NCI-H345 (cell line): ENCODE measurements around the gene PDE2A.

Experiments used
- DNase-seq: peaks from one replicate; lab custom pipeline; 2025; lab: John Stamatoyannopoulos, UW

Gene PDE2A

GRCh38 chr11:72655896-72656464, 18.2 kb downstream of the PDE2A start:
- DNase-seq: no peak

- DNase-seq: no peak
These were observed 19.2 kb downstream of the PDE2A start for GRCh38 chr11:72655014-72655413.

- no peak for DNase-seq
These were observed 20.6 kb downstream of the PDE2A start for GRCh38 chr11:72653649-72654048.

- peak; percentile 86 for DNase-seq
These were observed 21.2 kb downstream of the PDE2A start for GRCh38 chr11:72652873-72653630.

- DNase-seq: no peak
These were observed 22.1 kb downstream of the PDE2A start for GRCh38 chr11:72652133-72652532.

GRCh38 chr11:72649215-72649976, 24.8 kb downstream of the PDE2A start:
- no peak for DNase-seq

GRCh38 chr11:72648384-72649136, 25.7 kb downstream of the PDE2A start:
- no peak for DNase-seq

- DNase-seq: no peak
These were observed 26.3 kb downstream of the PDE2A start for GRCh38 chr11:72647882-72648281.

- no peak for DNase-seq
These were observed 27.8 kb downstream of the PDE2A start for GRCh38 chr11:72646472-72646871.

- no peak for DNase-seq
These were observed 28.2 kb downstream of the PDE2A start for GRCh38 chr11:72646024-72646423.

- DNase-seq: peak; percentile 27
These were observed 30.7 kb downstream of the PDE2A start for GRCh38 chr11:72643547-72643946.

- DNase-seq: peak; percentile 63
These were observed 31.2 kb downstream of the PDE2A start for GRCh38 chr11:72642884-72643522.

GRCh38 chr11:72642043-72642883, 32.0 kb downstream of the PDE2A start:
- no peak for DNase-seq

GRCh38 chr11:72641522-72642042, 32.6 kb downstream of the PDE2A start:
- no peak for DNase-seq

- DNase-seq: no peak
These were observed 34.5 kb downstream of the PDE2A start for GRCh38 chr11:72639502-72640375.

- no peak for DNase-seq
These were observed 36.3 kb downstream of the PDE2A start for GRCh38 chr11:72637926-72638325.

GRCh38 chr11:72637198-72637597, 37.0 kb downstream of the PDE2A start:
- DNase-seq: no peak

GRCh38 chr11:72636376-72636775, 37.8 kb downstream of the PDE2A start:
- no peak for DNase-seq

GRCh38 chr11:72635933-72636332, 38.3 kb downstream of the PDE2A start:
- no peak for DNase-seq
